LHCN-M2 (cell line): Measurements from ENCODE around the gene SCRN1. TPM values are rescaled to one million over a fixed set of nuclear protein-coding genes. Genes with fewer than 3 reads are reported as not detected.

Source experiments
- DNase-seq: peaks from one replicate; pipeline ENCODE4 v3.0.0-alpha.2; 2012; ENCODE audit warnings: low read depth
- total RNA-seq: library from RNA; depleted of rRNA; stranded (reverse); fragments of >200 nt; gene quantifications from 2 replicates; pipeline ENCODE4 v1.2.3, GENCODE V29; 2014

SCRN1 gene
- total RNA-seq, 1 experiment from 2014 or later, result 157 TPM

GRCh38 chr7:30005464-30005863 is 15.9 kb upstream of the SCRN1 start:
- DNase-seq, result no peak

GRCh38 chr7:30003098-30003497 is 13.5 kb upstream of the SCRN1 start:
- no peak for DNase-seq

GRCh38 chr7:30001998-30002397 is 12.4 kb upstream of the SCRN1 start:
- DNase-seq, result peak; percentile 59

- DNase-seq, result no peak
These were observed 8.9 kb upstream of the SCRN1 start for GRCh38 chr7:29998489-29998888.

- no peak for DNase-seq
These were observed 6.7 kb upstream of the SCRN1 start for GRCh38 chr7:29996321-29996720.

- peak; percentile 27 for DNase-seq
These were observed 6.1 kb upstream of the SCRN1 start for GRCh38 chr7:29995652-29996051.

GRCh38 chr7:29993140-29993539 is 3.5 kb upstream of the SCRN1 start:
- no peak for DNase-seq

GRCh38 chr7:29991937-29992336 is 2.3 kb upstream of the SCRN1 start:
- DNase-seq, result no peak

GRCh38 chr7:29990931-29991330 is 1.3 kb upstream of the SCRN1 start:
- no peak for DNase-seq

GRCh38 chr7:29988424-29989256 is 961 bp downstream of the SCRN1 start:
- DNase-seq, result peak; percentile 75

- DNase-seq, result peak; percentile 94
These were observed 1.7 kb downstream of the SCRN1 start for GRCh38 chr7:29987811-29988317.

- DNase-seq, result peak; percentile 65
These were observed 2.5 kb downstream of the SCRN1 start for GRCh38 chr7:29987083-29987482.

GRCh38 chr7:29980151-29980550 is 9.4 kb downstream of the SCRN1 start:
- no peak for DNase-seq

- no peak for DNase-seq
These were observed 11.5 kb downstream of the SCRN1 start for GRCh38 chr7:29977886-29978651.

GRCh38 chr7:29976673-29977415 is 12.8 kb downstream of the SCRN1 start:
- DNase-seq, result no peak

- no peak for DNase-seq
These were observed 13.3 kb downstream of the SCRN1 start for GRCh38 chr7:29976266-29976665.

GRCh38 chr7:29975561-29975960 is 14.0 kb downstream of the SCRN1 start:
- DNase-seq, result no peak

- DNase-seq, result no peak
These were observed 15.3 kb downstream of the SCRN1 start for GRCh38 chr7:29974286-29974685.

GRCh38 chr7:29972315-29972669 is 17.3 kb downstream of the SCRN1 start:
- DNase-seq, result no peak

- no peak for DNase-seq
These were observed 17.9 kb downstream of the SCRN1 start for GRCh38 chr7:29971566-29972314.

- DNase-seq, result no peak
These were observed 19.4 kb downstream of the SCRN1 start for GRCh38 chr7:29970158-29970557.
